Lower leg skin (tissue), 3 donors: Measurements from ENCODE around the gene PTPRZ1.

Experiments
- CTCF ChIP-seq, 3 donors: fragments of 450-650 bp; IDR thresholded peaks; one replicate each; pipeline ENCODE4 v1.5.1; 2016; ENCODE audit warnings: antibody characterized with exemption in 3 of 3, mild to moderate bottlenecking in 3 of 3, moderate library complexity in 2 of 3
- POLR2A ChIP-seq, 2 donors: fragments of 450-650 bp; IDR thresholded peaks; one replicate each; pipeline ENCODE4 v1.6.1; 2016 to 2017; ENCODE audit warnings: antibody characterized with exemption in 2 of 2, mild to moderate bottlenecking in 1 of 2, moderate library complexity in 1 of 2

DNA sequence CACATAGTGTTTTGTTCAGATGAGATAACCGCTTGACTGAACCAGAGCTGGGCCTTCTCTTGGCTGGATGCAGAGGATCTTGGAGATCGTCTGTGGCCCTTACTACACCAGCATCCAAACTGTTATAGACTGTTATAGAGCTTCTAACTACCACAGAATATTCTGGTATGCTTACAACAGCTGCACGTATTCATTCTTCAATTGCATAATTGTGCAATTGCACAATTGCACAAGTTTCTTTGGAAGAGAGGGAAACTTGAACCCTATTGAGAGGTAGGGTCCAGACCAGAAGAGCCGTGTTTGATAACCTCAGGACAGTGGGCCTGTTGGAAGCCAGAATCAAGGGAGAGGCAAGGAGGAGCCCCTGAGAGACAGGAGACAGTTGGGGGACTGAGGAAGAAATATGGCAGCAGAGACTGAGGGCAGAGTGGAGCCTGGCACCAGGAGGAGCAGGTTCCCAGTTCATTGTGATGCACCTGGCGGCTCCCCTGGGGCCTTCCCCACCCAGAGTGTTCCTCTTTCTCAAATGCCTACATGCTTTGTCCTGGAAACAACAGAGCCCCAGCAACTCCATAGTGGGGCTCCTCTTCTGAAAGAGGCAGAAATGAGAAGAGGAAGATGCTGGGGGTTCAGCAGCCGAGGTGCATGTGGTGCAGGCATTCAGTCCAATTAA lies 64.1 kb downstream of the PTPRZ1 start:
- TF ChIP-seq CTCF (IDR thresholded peaks at IDR 0.05) (no peak), POLR2A (IDR thresholded peaks at IDR 0.05) (no peak)
